Measurements from ENCODE around the gene MICU1.
"Not testable (repeated sequence)": the region's sequence is repeated elsewhere in the genome, so short reads cannot be mapped to it uniquely, and the experiment has no call there.

MICU1 gene

GRCh38 chr10:72336259-72337038, 289.4 kb downstream of the MICU1 start:
- no peak for DNase-seq

GRCh38 chr10:72335394-72336258, 290.3 kb downstream of the MICU1 start:
- peak; percentile 89 for DNase-seq

DNA sequence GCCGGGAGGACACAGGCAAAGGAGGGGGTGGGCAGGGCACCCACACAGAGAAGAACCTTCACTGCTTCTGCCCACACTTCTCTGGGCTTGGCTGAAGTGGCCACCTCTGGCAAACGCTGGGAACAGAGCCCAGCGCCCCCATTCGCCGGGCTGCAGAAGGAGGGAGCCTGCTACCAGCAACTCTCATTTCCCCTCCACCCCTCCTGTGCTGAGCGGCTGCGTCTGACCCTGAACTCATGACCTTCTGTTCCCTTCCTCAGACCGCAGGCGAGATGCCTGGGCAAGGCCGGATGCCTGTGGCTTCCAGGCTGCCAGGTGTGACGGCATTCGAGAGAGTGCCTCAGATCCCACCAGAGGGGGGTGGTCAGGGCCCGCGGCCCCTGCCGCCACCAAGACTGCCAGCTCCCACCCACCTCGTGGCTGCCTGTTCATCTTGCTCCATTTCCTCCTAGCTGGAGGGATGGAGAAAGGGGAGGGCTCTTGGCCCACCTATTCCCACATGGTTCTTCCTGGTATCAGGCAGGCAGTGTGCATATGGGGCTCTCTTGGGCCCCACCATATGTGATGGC, 291.0 kb downstream of the MICU1 start:
- peak; percentile 95 for DNase-seq

GRCh38 chr10:72334196-72334824, 291.6 kb downstream of the MICU1 start:
- peak; percentile 57 for DNase-seq

DNA sequence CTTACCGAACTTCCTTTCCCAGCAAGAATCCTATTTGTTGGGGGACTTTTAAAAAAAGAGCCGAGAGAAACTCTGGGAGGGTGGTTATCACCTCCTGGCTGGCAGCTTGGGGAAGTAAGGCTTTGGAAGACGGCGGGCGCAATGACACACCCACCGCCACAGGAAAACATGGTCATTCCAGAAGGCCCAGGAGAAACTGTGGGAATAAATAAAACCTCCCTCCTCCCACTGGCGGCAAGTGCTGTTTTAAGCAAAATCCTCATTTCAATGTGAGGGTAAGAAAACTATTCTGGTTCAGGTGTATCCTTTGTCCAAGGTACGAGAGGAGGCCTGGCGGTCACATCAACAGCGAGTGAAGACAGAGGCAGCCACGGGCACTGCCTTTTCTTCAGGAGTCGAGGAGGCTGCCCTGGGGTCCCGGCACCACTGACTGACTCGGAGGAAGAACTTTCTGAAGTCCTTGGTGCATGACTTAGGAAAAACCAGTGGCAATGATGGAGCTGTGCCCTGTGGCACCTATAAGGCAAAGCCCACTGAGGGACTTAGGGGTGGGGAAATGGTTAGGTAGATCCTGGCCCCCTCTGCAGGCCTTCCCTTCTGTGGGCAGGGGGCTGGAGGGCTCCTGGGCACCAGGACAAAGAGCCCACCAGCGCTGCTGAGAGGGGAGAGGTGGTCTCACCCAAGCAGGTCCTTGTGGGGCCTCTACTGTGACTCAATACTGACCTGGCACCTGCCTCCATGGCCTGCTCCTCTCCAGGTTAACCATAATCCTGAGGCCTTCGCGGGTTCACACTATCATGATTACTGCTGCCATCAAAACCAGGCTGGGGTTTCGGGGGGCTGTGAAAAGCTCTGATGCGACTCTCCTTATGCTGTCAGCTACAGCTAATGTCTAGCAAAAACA, 292.5 kb downstream of the MICU1 start:
- no peak for DNase-seq

- no peak for DNase-seq
These were observed 293.3 kb downstream of the MICU1 start for GRCh38 chr10:72332423-72333111.

DNA sequence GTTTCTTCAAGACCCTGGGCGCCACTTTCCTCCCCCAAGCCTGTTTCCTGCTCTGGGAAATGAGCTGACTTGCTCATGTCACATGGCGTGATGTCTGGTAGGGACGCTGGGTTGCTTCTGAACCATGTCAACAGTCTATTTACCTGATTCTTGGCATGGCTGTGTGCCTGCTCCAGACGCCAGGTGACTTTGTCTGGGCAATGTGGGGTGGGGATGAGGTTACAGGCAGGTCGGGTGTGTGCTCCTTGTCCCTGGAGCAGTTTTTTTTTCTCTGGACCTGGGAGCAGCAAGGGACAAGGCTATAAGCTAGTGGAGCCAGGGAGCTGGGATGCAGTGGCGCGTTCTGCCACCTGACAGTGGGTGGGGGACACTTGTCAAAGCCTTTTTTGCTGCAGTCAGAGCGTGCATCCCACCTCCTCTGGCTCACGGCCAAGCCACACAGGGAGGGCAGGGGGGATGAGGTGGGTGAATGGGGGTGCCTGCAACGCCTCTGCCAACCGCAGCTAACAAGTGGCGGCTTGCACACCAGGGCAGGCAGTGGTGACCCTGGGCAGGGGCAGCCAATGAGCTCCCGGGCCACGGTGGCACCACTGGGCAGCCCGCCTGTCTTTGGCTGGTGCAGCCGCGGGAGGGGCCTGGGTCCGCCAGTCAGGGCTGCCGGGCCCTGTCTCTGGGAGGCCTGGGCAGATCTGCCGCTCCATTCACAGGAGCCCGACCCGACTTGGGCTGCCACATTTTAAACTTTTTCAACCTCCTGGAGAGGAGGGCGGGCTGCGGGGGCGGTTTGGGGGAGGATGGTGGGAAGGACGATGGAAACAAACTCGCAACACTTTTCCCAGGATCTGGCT, 294.1 kb downstream of the MICU1 start:
- DNase-seq: peak; percentile 96

GRCh38 chr10:72330069-72330426, 295.8 kb downstream of the MICU1 start:
- no peak for DNase-seq

- peak; percentile 24 for DNase-seq
These were observed 296.4 kb downstream of the MICU1 start for GRCh38 chr10:72329290-72330068.

- peak; percentile 32 for DNase-seq
These were observed 297.1 kb downstream of the MICU1 start for GRCh38 chr10:72328829-72329204.

- peak; percentile 74 for DNase-seq
These were observed 297.6 kb downstream of the MICU1 start for GRCh38 chr10:72328045-72328828.

DNA sequence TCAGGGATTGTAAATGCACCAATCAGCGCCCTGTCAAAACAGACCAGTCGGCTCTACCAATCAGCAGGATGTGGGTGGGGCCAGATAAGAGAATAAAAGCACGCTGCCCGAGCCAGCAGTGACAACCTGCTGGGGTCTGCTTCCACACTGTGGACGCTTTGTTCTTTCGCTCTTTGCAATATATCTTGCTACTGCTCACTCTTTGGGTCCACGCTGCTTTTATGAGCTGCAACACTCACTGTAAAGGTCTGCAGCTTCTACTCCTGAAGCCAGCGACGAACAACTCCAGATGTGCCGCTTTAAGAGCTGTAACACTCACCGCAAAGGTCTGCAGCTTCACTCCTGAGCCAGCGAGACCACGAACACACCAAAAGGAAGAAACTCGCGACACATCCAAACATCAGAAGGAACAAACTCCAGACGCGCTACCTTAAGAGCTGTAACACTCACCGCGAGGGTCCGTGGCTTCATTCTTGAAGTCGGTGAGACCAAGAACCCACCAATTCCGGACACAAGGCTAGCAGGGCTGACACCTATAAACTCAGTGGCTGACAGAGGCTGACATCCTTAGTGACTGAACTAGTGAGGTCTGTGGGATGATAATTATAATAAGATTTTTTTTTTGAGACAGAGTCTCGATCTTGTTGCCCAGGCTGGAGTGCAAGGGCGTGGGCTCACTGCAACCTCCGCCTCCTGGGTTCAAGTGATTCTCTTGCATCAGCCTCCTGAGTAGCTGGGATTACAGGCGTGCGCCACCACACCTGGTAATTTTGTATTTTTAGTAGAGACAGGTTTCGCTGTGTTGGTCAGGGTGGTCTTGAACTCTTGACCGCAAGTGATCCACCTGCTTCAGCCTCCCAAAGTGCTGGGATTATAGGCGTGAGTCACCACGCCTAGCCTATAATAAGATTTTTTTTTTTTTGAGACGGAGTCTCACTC, 298.9 kb downstream of the MICU1 start:
- DNase-seq: not testable (repeated sequence)

- DNase-seq: not testable (repeated sequence)
These were observed 300.4 kb downstream of the MICU1 start for GRCh38 chr10:72325243-72326175.

GRCh38 chr10:72323771-72324191, 302.1 kb downstream of the MICU1 start:
- DNase-seq: no peak

- DNase-seq: no peak
These were observed 302.6 kb downstream of the MICU1 start for GRCh38 chr10:72323108-72323749.
